ENCODE measurements around the gene EPHA2. TPM values are rescaled to one million over a fixed set of nuclear protein-coding genes. Genes with fewer than 3 reads are reported as not detected.

Gene EPHA2
- total RNA-seq, 2 donors from 2014 or later = 19.5 to 26.7 TPM

DNA sequence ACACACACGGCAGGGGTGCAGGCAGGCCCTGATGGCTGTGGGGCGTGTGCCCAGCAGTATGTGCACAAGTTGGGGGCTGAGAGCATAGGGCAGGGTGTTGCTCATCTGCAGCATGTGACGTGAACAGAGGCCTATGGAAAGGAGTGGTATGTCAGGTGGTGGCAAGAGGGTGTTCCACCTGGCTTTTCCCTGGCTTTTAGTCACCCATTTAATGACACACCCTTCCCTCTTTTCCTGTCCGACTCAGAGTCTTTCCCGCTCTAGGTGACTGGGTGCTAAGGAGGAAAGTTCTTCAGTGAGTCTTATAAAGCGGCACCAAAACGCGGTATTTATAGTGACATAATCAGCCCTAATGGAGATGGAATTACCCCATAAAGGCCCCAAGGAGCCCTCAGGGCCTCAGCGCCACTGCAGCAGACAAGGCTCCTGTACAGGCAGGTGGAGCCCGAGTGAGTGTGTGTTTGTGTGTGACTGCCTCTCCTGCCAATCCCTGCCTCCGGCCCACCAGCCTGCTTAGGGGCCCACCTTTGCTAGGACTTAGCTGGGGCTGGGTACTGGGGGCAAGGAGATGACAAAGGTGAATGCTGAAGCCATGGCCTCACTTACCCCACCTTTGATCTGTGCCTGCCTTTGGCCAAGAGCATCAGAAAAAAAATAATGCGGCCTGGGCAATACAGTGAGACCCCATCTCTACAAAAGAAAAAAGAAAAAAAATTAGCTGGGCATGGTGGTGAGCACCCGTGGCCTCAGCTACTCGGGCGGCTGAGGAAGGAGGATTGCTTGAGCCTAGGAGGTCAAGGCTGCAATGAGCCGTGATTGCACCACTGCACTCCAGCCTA is 3.3 kb upstream of the EPHA2 start:
- ATAC-seq = no peak
- H3K36me3 ChIP-seq (replicated peaks in 1 of 2; ENCODE audit: insufficient read depth in 1 of 2, low read depth in 2 of 2) = no peaks in the 10 kb centered on the region
- 81 to 82% methylated on average over 14 to 16 of the region's 16 CpGs for WGBS, 2 donors
- H3K27ac ChIP-seq = no peak overlapping the region
- H3K27me3 ChIP-seq = no peaks in the 10 kb centered on the region
- DNase-seq = no peak
- no peaks in the 10 kb centered on the region for H3K9me3 ChIP-seq
- TF ChIP-seq POLR2A (IDR thresholded peaks at IDR 0.05) = no peak
- TF ChIP-seq, protein P1, sequence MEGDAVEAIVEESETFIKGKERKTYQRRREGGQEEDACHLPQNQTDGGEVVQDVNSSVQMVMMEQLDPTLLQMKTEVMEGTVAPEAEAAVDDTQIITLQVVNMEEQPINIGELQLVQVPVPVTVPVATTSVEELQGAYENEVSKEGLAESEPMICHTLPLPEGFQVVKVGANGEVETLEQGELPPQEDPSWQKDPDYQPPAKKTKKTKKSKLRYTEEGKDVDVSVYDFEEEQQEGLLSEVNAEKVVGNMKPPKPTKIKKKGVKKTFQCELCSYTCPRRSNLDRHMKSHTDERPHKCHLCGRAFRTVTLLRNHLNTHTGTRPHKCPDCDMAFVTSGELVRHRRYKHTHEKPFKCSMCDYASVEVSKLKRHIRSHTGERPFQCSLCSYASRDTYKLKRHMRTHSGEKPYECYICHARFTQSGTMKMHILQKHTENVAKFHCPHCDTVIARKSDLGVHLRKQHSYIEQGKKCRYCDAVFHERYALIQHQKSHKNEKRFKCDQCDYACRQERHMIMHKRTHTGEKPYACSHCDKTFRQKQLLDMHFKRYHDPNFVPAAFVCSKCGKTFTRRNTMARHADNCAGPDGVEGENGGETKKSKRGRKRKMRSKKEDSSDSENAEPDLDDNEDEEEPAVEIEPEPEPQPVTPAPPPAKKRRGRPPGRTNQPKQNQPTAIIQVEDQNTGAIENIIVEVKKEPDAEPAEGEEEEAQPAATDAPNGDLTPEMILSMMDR (IDR thresholded peaks at IDR 0.05) = no peak
- peaks cover 23% of the 10 kb centered on the region for H3K4me1 ChIP-seq
- no peak overlapping the region for H3K4me3 ChIP-seq
- intact Hi-C loops (cut with DNase I) = no loop called here

GRCh38 chr1:16158025-16158424 is 2.2 kb upstream of the EPHA2 start:
- peaks cover 34% of the 10 kb centered on the region for H3K4me1 ChIP-seq
- ATAC-seq = no peak
- DNase-seq = no peak
- TF ChIP-seq, protein P1 (IDR thresholded peaks at IDR 0.05) = no peak
- TF ChIP-seq POLR2A (IDR thresholded peaks at IDR 0.05) = no peak
- no peaks in the 10 kb centered on the region for H3K9me3 ChIP-seq
- WGBS, 2 donors = 67 to 69% methylated on average over 5 of the region's 5 CpGs
- H3K27me3 ChIP-seq = no peaks in the 10 kb centered on the region
- no peaks in the 10 kb centered on the region for H3K36me3 ChIP-seq (replicated peaks in 1 of 2; ENCODE audit: insufficient read depth in 1 of 2, low read depth in 2 of 2)
- H3K27ac ChIP-seq = no peak overlapping the region
- intact Hi-C loops (cut with DNase I) = no loop called here
- H3K4me3 ChIP-seq = no peak overlapping the region

DNA sequence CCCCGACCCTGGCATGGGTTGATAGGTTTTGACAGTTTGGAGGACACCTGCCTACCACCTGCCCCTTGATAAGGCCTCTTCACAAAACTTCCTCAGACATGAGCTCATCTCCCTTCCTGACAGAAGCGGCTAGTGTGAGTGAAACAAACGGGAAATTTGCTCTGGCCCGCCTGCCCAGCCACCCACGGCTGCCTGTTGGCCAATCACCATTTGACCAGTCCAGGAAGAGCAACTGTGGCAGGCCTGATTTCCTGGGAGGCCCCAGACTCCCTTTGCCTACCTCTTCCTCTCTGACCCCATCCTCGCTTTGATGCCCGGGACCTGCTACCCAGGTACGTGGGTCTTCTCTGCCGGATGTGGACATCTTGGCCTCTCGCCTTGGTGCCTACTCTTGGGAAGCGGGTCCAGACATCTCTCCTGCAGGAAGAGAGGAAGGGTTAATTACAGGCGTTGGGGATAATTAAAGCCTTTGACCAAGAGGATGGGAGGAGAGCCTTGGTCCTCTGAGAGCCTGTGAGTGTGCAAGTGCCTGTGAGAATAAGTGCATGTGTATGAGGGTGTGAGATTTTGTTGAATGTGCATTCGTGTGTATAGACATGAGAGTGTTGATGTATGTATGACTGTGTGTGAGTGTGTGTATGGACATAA is 1.1 kb upstream of the EPHA2 start:
- Histone ChIP-seq H3K4me3 (no peak overlapping the region), H3K36me3 (replicated peaks in 1 of 2; ENCODE audit: insufficient read depth in 1 of 2, low read depth in 2 of 2) (no peaks in the 10 kb centered on the region), H3K27ac (peak overlapping the region; percentile 91 to 94 (median 92)), H3K27me3 (no peaks in the 10 kb centered on the region), H3K4me1 (peaks cover 41% of the 10 kb centered on the region), H3K9me3 (no peaks in the 10 kb centered on the region)
- TF ChIP-seq, protein P1 (IDR thresholded peaks at IDR 0.05) = no peak
- TF ChIP-seq POLR2A (IDR thresholded peaks at IDR 0.05) = no peak
- 73 to 82% methylated on average over 12 to 13 of the region's 13 CpGs for WGBS, 2 donors
- no peak for DNase-seq
- no peak for ATAC-seq
- intact Hi-C loops (cut with DNase I) = no loop called here

- Histone ChIP-seq H3K9me3 (no peaks in the 10 kb centered on the region), H3K27ac (peak overlapping the region; percentile 91 to 94 (median 92)), H3K27me3 (no peaks in the 10 kb centered on the region), H3K4me1 (peaks cover 57% of the 10 kb centered on the region), H3K4me3 (peak overlapping the region in 1 of 2 donors; percentile 15), H3K36me3 (replicated peaks in 1 of 2; ENCODE audit: insufficient read depth in 1 of 2, low read depth in 2 of 2) (no peaks in the 10 kb centered on the region)
- DNase-seq (no peak), ATAC-seq (no peak)
- intact Hi-C loops (cut with DNase I) = no loop called here
- TF ChIP-seq, protein P1 (IDR thresholded peaks at IDR 0.05) = no peak
- no peak for TF ChIP-seq POLR2A (IDR thresholded peaks at IDR 0.05)
- WGBS, 2 donors = 22 to 27% methylated on average over 14 to 17 of the region's 17 CpGs
Measured at GRCh38 chr1:16153999-16154673, 1.7 kb downstream of the EPHA2 start.

Data from body of pancreas (tissue), 4 donors.